ENCODE measurements around the gene ZDHHC11.
"Not testable (repeated sequence)": the region's sequence is repeated elsewhere in the genome, so short reads cannot be mapped to it uniquely, and the experiment has no call there.

The ZDHHC11 gene

DNA sequence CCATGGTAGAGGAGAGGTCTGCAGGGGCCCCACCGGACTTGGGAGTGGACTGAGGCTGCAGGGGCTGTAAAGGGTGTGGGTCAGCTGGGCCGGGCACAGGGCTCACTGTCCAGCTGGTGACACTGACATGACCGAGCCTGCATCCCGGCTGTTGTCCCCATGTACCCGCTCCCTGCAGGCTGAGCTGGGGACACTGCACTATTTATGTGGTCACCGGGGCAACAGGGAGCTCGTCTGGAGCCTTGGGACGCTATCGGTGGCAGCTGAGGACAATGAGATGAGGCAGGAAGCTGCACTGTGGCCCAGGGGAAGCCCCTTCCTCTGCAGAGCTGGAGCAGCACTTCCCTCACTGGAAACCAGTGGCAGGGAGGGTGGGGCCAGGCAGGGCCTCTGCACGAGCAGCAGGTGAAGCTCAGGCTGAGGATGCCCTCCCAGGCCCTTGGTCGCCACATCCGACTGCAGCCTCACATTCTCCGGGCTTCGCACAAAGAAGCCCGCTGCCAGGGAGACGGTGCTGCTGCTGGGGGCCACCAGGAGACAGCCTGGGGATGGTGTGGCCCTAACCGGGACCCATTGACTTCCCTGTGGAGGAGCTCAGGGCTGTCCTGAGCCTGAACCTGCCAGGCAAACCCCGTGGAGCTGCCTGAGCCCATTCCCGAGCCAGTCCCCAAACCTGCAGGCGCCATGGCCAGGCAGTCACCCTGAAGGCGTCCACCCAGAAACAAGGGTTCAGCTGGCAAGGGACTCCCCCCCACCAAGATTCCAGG is 92.7 kb downstream of the ZDHHC11 start:
- no peak for DNase-seq

GRCh38 chr5:757346-757930 is 93.3 kb downstream of the ZDHHC11 start:
- no peak for DNase-seq

- no peak for DNase-seq
Measured at GRCh38 chr5:756865-757345, 93.9 kb downstream of the ZDHHC11 start.

DNA sequence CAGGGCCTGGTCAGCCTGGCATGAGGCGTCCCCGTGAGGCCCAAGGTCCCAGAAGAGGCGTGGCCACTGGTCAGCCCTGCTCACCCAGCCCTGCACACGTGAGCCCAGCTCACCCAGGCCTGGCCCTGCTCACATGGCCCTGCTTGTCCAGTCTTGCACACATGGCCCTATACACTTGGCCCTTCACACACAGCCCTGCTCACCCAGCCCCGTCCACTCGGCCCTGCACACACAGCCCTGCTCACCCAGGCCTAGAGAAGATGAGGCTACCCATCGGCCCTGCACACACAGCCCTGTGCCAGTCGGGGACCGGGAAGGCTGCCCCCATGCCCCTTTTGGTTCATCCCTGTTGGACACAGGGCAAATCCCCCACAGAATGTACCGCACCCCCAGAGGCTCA is 94.6 kb downstream of the ZDHHC11 start:
- no peak for DNase-seq

- not testable (repeated sequence) for DNase-seq
Measured at GRCh38 chr5:754143-754632, 96.6 kb downstream of the ZDHHC11 start.

DNA sequence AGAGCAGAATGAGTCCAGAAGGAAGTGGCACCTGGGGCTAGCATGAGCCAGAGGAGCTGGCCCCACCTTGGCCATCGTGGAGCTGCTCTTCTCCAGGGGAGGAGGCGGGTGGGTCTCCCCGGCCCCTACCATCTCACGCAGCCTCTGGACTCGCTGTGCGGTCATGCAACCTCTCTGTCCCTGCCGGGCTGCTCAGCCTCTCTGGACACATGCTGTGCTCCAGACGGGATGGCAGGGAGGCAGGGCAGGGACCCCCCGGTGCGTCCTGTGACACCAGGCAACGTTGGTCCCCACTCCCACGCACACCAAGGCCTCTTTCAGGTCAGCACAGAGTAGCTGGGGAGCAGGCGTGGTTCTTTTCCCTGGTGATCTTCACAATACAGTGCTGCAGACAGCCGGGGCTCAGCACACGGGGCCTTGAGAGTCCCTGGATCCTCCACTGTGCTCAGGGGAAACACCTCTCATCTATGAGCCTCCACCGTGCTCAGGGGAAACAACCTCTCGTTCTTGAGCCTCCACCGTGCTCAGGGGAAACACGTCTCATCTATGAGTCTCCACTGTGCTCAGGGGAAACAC is 97.1 kb downstream of the ZDHHC11 start:
- DNase-seq, result not testable (repeated sequence)

DNA sequence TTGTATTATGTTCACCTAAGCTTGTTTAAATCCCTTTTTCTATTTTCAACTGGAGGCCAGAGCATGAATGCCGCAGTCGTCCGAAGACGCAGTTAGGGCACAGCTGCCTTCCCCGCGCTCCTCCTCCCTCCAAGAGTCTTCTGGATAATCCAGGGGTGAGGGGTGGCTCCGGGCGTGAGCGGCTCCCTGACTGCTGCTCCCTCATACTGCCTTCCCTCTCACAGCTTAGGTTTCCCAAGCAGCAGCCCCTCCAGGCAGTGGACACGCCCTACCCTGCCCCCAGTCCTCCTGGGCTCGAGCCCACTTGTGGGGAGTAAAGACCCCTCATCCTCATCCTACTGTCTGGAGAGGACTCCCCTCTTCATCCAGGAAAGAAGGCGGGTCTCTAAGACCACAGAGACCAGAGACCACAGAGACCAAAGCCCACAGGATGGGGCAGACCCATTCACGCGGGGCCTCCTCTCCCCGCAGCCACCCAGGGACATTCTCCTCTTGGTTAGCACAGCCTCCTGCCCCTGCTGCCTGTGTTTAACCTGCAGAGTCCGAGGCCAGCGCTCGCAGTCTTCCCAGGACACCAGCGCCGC is 98.2 kb downstream of the ZDHHC11 start:
- not testable (repeated sequence) for DNase-seq

- not testable (repeated sequence) for DNase-seq
Measured at GRCh38 chr5:751992-752391, 98.8 kb downstream of the ZDHHC11 start.

DNA sequence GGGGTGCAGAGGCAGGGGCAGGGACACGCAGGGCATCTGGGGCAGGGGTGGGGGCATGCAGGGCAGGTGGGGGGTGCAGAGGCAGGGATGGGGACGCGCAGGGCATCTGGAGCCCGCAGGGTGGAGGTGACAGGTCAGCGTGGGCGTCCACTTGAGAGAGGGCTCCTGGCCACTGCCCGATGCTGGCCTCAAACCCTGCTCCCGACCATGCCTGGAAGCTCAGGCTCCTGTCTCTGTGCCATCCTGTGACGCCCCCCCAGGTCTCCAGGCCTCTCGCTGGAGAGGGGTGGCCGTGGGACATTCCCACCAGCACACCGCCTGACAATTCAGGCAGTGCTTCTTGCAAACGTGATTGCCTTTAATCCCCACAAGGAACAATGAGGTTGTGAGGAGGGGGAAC is 99.3 kb downstream of the ZDHHC11 start:
- DNase-seq, result no peak

GRCh38 chr5:750226-750625 is 100.6 kb downstream of the ZDHHC11 start:
- DNase-seq, result not testable (repeated sequence)

DNA sequence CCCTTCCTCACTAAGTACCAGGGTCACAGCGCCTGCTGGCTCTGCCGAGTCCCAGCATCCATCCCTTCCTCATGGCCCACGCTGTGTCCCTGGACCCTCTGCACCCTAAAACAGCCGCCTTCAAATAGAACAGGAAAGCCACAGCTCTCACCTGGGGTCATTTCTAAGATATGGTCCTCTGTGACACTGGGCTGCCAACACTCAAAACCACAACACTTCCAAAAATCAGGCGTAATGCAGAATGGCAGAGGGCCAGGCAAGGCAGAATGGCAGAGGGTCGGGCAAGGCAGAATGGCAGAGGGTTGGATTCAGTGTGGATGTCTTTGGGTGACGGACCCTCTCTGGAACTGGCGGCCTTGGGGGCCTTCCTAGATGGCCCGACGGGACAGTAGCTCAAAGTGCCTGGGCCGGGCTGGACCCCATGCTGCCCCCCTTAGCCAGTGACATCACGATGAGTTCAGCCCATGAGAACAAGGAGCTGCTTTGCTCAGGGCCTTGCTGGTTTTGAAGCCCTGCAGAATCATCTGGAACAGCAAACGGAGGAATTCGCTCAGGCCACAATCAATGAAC is 101.6 kb downstream of the ZDHHC11 start:
- DNase-seq, result no peak

DNA sequence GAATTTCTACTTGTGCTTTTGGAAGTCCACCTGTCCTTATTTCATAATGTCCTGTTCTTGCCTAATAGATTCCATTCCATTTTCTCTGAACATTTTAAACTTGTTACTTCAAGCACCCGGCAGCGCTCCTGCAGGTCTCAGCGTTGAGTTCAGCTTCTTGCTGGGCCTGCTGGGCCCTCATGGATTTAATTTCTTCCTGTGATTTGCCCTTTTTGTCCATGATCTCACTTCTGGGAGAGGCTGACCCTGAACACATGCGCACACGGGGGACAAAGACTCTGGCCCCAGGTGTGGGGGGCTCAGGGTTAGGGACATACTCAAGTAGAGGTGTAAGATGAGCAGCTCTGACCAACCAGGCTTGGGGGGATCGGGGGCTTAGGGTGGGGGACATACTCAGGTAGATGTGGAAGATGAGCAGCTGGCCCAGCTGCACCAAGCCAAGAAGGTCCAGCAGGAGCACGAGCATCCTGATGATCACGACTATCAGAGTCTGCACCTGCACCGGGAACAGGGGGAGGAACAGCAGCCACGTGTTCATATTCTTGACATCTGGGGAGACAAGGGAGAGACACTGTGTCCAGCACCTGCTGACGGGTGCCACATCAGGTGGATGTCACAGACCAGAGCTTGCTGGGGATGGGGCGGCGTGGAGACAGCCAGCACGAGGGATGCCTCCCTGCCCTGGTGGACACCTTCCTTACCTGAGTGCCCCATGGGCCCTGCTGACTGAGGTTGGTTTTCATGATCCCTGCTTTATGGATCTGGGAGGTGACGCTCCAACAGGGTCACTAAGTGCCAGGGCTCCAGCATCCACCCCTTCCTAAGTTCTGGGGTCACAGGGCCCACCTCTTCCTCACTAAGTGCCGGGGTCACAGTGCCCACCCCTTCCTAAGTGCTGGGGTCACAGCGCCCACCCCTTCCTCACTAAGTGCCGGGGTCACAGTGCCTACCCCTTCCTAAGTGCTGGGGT is 102.5 kb downstream of the ZDHHC11 start:
- DNase-seq, result not testable (repeated sequence)

DNA sequence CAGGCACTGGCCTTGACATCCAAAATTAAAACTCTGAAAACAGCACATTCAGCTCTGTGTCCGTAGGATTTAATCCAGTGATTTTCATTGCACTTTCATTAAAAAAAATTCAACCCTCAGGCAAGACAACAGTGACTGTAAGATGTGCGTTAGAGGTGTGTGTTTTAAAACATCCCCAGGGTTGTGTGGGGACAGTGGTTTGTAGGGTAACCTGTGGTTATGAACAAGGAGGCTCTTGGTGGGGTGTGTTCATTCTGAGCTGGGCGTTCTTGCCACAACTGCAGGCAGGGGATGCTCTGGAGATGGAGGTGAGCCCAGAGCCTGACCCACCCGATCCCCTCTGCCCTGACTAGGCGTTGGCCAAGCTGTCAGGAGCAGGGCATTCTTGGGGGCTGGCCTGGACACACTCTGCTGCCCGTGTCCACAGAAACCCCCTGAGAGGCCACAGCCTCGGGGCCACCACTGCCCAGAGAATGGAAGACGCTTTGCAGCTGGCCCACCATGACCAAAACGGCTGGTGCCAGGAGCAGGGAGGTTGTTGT is 103.4 kb downstream of the ZDHHC11 start:
- not testable (repeated sequence) for DNase-seq

- DNase-seq, result no peak
Measured at GRCh38 chr5:746258-746761, 104.5 kb downstream of the ZDHHC11 start.
